HK-2 (cell line): ENCODE measurements around the gene FNTB.

ENCODE experiments used
- DNase-seq: peaks from one replicate; pipeline ENCODE4 v3.0.0-alpha.2; 2018; ENCODE audit not compliant: unreplicated experiment

FNTB gene

DNA sequence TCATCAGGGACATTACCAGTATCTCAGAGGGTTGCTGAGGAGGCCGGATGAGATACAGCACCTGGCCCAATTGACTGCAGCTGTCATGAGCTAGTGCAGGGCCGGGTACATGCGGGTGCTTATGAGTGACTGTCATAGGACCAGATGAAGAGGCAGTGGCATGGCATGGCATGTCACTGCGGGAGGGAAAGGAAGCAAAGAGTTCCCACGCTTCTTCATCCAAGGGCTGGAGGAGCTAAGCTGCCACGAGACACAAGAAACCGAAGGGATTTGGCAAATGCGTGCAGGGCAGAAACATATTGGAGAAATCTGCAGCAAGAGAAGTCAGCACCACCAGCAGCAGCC, 33.4 kb upstream of the FNTB start:
- no peak for DNase-seq

DNA sequence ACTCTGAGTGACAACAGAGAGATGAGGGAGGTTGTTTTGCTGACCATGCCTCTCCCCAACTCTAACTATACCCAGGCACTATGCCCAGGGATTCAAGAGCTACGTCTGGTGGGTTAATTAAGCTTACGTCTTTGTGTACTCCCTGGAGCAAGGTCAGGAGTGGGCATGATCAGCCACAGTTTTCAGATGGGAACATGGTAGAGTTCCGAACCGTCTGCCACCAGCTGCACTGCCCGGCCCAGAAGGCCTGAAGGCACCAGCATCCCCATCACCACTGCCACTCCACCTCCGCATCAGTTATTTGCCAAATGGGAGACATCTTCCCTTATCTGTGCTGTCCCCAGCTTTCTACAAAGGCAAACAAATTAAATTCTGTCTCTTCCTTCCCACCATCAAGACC, 33.0 kb upstream of the FNTB start:
- no peak for DNase-seq

DNA sequence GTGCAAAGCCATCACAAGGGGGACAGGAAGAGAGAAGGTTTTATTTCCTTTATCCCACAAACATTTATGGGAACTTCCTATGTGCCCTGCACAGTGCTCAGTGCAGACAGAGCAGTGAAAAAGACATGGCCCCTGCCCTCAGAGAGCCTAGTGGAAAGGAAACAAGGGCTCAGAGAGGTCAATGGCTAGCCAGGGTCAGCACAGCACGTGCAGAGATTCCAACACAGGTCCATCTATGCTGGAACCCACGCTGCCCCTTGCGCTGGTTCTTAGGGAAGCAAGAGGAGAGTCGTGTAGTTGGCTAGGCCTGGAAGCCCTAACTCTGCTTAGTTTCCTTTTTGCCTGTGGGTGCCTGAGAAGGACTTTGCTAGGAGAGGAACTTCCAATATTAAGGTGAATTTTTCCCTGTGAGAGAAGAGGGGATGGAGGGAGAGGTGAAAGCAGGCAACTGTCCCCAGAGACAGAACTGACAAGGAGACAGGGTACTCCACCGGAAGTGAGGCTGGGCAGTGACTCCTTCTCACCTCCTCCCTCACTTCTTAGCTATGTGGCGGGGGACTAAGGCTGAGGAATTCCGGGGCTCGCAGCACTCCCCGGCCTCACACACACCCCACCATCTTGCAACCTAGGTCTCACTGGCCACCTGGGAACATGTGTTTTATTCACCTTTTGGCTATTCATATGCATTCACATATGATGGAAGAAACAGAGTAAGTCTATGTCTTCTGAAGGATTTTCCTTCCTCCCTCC, 32.0 kb upstream of the FNTB start:
- no peak for DNase-seq

DNA sequence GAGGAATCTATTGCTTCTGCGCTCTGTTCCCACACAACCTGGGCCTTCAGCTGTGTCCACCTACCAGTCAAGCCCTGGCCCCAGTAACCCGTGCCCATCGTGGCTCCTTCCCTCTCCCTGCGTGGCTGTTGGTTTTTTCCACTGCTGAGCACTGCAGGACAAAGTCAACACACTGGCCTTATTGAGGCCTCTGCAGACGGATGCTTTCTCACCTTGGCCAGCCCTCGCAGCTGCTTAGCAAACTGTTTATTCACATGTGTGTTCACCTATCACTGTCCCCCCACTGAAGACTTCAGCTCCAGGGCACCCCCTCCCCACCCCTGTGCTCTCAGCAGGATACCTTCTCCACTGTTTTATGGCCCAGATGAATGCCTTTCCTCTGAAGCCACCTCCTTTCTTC, 31.4 kb upstream of the FNTB start:
- no peak for DNase-seq

DNA sequence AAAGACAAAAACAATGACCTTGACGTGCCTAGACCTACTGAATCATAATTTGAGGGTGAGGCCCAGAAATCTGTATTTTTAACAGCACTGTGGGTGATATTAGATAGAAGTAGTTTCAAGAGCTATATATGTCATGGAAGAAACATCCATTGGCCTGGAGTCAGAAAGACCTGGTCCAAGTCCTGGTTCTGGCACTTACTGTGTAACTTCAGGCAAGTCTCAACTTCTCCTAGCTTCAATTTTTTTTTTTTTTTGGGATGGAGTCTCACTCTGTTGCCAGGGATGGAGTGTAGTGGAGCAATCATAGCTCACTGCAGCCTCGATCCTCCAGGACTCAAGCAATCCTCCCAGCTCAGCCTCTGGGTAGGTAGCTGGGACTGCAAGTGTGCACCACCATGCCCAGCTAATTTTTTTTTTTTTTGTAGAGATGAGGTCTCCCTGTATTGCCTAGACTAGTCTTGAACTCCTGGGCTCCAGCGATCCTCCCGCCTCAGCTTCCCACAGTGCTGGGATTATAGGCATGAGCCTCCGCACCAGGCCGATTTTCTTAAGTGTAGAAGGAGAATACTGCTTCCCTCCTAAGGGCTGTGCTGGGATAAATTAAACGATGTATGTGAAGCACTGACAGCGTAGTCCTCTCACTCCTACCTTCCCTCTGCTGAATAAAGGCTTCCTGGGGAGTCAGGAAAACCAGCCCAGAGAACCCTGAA, 29.8 kb upstream of the FNTB start:
- no peak for DNase-seq

DNA sequence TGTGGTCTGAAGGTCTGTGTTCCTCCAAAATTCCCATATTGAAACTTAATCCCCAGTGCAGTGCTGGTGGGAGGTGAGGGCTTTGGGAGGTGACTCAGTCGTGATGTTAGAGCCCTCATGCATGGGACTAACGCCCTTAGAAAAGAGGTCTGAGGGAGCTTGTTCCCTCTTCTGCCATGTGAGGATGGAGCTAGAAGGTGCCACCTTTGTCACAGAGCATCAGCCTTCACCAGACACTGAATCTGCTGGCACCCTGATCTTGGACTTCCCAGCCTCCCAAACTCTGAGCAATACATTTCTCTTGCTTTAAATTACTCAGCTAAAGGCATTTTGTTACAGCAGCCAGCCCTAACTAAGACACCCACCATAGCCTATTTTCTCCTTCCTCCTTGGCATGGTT, 28.5 kb upstream of the FNTB start:
- no peak for DNase-seq

DNA sequence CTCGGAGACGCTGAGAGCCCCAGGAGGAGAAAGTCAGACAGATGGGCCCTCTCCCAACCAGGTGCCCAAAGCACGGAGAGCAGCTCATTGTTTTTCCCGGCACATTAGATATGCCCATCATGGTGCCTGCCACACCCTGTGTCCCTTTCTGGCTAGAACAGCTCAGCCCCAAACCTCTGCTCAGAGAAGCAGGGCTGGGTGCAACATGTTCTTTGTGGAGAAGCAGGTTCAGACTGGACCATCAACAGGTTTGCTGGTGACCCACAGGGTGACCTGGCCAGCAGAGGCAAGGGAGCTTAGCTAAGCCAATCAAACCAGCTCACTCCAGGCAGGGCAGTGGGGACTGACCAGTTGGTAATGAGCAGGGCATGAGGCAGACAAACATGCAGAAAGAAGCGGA, 28.0 kb upstream of the FNTB start:
- DNase-seq: no peak

DNA sequence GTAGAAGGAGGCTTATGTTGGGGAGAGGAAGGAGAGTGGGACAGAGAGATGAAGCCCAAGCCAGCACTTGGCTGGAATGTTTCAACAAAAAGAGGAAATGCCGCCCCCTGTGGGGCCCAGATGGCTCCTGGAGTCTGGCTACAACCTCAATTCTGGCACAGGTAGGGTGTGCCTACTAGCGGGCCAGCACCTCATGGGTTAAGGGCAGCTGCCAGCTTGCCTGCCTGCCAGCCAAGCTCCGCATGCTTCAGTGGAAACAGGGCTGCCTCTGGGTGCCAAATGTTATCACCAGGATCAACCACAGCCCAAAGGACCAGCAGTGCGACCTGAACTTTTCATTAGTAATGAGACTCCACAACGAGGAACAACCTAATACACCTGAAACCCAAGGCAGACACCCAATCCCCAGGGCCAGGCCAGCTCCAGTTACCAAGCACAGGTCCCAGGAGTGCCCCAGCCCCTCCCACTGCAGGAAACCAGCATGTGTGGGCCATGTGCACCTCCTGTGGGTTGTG, 25.9 kb upstream of the FNTB start:
- DNase-seq: no peak

DNA sequence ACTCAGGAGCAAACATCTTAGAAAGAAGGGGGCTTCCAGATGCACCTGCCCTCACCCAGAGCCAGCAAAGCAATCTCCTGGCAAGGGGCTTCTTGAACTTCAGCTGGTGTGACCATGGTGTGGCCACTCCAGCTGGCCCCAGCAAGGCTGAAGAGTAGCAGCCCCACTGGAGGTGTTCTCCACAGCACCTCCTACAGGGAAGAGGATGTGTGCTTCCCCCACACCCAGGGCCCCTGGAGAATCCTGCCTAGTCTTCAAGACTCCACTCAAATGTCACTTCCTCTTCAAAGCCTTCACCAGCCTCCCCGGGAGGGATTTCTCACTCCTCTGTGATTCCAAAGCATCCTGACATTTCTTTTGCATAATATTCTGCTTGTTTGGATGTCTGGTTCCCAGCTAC, 23.1 kb upstream of the FNTB start:
- no peak for DNase-seq

DNA sequence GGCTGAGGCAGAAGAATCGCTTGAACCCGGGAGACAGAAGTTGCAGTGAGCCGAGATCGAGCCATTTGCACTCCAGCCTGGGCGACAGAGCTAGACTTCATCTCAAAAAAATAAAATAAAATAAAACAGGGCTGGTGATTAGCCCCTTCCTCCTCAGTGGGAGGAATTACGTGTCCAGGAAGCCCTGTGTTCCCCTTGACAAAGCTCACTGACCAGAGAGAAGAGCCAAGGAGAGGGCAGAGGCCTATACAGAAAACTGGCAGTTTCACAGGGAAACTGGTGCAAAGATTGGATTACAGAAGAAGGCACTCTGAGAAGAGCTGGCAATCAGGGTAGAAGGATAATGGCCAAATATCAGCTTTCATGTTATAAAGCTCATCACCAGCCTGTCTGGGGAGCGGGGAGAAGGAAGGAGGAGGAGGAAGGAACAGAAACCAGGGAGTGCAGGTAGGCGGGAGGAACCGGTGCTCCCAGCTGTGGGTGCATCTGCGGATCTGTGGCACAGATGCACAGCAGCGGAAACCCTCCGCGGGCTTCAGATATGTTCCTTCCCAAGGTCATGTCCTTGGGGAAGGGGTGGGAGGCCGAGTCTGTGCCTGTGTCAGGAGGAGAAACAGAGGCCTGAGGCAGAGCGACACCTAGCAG, 21.2 kb upstream of the FNTB start:
- DNase-seq: no peak

DNA sequence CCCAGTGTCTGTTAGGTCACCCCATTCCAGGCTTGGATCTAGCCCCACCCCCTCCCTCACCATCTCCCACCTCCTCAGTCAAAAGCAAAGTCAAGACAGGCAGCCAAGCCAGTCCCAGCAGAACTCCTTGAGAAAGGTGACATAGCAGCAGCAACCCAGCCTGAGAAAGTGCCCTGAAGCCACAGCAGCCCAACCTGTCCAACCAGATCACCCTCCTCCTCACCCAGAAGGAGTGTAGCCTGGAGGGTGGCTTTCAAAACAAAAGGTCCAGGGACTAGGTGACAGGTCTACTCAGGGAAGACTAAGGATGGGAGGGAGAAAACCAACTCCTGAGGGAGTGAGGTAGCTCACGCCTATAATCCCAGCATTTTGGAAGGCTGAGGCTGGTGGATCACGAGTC, 19.7 kb upstream of the FNTB start:
- no peak for DNase-seq

DNA sequence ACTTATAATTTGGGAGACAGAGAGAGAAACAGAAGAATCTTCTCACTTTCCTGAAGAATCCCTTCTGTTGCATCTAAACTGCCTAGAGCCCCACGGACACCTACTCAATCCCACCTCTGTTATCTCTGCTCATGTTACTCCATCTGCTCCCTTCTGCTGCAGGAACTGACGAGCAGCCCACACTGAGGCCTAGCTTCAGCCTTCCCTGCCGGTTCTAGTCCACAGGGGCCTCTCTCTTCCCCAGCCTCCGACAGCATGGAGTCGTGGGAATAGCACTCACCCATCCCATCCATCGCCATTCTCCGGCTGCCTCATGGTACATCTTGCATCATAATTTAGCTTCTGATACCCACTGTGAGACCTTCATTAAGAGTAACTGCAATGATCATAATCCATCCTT, 18.5 kb upstream of the FNTB start:
- DNase-seq: no peak

DNA sequence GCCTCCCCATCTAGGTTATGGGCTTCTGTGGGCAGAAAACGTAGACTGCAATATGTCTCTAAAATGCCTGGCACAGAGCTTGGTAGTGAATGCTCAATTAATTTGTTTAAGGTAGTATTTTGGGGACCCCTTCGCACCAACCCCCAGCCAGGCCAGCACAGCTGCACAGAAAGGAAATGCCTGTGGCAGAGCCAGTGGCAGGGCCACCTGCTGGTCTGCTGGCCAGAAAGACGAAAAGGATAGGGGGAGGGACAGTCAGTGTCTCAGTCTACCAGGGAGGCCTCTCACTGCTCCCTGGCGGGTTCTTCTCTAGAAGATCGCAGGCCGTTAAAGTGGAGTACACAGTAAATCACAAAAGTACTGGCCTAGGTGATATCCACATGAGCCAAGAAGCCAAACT, 18.0 kb upstream of the FNTB start:
- DNase-seq: no peak

DNA sequence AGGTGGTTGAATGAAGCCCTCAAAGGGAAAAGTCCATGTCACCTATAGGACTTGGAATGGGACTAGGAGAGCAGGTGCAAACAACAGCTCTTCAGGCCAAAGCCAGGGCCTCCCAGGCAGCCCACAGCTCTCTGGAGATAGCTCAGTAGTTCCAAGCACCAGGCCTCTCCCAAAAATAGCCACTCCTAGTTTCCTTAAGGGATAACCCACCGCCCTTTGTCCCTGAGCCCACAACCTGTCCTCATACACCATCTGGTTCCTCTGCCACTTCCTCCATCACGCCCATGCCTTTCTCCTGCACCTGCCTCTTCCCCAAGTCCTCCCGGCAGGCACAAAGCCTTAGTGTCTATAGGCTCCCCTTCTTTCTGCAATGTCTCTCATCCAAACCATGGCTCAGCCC, 16.7 kb upstream of the FNTB start:
- no peak for DNase-seq

DNA sequence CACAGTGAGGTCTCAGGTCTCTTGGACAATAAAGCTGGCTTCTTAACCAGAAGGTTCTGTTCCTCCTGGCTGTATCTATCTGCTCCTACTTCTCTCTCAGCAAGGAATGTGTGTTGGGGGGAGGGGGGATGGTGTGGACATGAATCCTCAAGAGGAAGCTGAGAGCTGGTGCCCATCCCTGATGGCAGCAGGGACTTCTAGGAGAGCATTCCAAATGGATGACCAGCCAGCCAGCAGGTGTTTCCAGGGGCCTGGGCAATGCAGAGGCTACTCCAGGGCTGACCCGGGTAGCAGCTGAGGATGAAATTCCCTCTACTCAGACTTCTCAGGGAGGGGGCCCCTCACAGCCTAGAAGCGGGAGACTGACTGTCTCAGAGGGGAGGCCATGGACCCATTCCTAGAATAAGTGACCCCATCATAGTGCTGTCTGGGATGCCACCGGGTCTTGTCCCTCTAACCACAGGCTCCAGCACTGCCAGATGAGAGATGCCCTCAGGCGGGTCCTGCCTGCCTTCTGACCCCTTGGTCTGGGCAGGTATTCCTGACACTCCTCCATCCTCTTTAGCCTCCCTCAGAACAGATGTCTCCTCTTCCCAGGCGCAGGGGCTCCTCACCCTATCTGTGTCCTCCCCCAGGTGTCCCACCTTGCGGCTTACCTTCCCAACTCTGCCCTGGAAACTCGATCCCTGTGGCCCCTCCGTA, 15.8 kb upstream of the FNTB start:
- DNase-seq: no peak

DNA sequence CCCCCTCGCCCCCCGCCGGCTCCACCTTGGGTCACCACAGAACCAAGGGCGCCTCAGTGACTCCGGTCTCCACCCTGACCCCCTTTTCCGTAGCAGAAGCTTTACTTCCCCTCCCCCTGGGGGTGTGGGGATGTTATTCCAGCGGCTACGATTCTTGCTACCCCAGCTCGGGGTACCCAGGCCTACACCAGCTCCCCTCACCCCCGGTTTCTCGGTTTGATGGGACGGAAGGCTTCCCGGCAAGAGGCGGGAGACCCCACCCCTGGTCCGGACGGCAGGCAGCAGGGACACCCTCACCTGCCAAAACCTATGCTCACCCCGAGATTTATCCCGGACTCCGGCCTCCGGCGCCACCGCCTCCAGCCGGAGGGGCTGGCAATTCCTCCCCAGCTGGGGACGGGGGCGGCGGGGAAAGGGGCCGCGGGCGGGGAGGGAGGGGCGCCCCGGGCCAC, 15.2 kb upstream of the FNTB start:
- no peak for DNase-seq

DNA sequence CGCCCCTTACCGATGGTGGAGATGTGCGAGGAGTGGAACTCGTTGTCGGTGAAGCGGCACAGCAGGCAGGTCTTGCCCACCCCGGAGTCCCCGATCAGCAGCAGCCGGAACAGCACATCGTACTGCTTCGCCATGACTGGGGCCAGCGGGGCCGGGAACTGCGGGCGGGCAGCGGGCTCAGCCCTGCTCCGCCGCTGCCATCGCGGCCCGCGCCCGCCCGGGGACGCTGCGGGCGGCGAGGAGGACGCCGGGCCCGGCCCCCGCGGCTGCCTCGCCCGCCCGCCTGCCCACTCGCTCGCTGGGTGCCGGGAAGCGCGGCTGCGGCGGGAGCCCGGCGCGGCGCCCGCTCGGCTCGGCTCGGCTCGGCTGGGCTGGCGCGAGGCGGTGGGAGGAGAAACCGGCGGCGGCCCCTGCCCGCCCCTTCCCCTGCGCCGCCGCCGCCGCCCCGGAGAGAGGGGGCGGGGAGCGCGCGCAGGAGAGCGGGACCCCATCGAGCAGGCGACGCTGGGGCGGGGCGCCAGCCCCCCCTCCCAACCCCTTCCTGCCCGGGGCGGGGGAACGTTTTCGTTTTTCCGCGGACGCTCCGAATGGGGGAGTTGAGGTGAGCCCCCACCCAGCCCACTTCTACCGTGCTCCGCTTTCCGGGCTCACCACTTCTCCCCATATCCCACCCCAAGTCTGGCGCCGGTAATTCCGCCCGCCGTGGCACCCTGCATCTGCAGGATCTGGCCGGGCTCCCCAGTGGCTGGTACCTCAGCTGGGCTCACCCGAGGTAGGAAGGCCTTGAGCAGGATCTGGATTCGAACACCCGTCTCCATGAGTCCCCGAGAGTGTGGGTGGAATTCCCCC, 14.5 kb upstream of the FNTB start, which contains the start of gene RAB15:
Gene RAB15 (minus strand): TSS at position 394 of the 849 bp plus-strand sequence. CDS start 260 bp downstream, at position 134.
- DNase-seq: peak; percentile 30

DNA sequence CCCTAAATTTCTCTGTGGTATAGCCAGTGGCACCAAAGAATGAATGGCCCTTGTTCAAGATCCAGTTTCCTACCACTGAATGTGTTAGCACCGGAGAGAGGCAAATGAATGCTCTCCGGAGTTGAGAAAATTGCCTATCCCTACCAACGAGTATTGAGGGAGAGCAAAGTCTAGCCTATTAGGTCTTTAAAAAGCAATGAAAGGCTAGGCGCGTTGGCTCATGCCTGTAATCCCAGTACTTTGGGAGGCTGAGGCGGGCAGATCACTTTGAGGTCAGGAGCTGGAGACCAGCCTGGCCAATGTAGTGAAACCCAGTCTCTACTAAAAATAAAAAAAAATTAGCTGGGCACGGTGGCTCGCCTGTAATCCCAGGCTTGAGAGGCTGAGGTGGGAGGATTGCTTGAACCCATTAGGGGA, 13.7 kb upstream of the FNTB start:
- no peak for DNase-seq

DNA sequence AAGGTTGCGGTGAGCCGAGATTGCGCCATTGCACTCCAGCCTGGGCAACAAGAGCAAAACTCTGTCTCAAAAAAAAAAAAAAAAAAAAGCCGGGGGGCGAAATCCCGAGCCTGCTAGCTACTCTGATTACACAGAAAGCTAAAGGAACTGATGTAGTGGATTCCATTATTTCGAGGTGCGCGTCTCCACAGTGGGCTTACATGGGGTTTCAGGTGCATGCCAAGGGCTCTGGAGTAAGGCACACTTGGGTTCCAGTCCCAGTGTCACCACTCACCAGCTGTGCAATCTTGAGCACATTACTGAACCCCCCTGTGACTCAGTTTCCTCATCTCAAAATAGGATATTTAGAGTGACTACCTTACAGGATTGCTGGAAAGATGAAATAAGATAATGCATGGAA, 12.9 kb upstream of the FNTB start:
- DNase-seq: no peak

DNA sequence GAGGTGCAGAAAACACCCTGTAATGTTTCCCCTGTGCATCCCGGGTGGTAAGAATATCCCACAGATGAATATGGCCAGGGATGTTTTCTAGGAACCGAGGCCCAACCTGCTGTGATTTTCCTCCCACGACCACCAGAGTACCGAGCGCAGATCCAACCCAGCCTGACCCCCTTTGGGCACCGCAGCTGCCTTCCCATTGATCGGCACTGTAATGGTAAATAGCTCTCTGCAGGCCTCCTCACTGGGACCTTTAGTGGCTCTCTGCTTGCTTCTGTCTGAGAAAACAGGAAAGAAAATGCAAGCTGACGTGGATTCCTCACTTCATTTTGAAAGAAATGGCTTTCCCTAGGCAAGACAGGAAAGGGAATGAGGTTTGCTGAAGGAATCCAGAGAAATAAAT, 12.1 kb upstream of the FNTB start:
- no peak for DNase-seq

DNA sequence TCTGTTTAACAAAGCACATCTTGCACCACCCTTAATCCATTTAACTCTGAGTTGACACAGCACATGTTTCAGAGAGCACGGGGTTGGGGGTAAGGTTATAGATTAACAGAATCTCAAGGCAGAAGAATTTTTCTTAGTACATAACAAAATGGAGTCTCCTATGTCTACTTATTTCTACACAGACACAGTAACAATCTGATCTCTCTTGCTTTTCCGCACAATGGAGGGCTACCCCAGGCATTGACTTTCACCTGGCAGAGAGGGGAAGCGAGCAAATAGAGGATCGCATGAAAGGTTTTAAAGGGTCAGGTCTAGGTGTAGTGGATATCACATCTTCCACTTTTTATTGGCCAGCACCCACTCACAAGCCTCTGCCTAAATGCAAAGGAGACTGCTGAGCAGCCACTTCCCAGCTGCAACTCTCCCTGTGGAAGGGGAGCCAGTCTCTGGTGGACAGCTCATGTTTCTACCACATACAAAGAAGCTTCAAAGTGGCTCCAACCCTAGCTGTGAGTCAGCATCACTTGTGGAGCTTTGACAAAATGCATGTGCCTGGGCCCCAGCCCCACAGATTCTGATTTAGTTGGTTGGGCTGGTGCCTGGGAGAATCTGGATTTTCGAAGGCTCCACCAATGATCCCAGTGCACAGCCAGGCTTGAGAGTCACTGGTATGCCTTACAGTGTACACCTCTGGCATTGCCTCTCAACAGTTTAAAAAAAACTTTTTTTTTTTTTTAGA, 7.2 kb upstream of the FNTB start:
- no peak for DNase-seq
